NCI-H2107 (cell line): ENCODE data around the gene RASSF4.

Experiments
- DNase-seq: peaks from one replicate; lab custom pipeline; 2025; lab: John Stamatoyannopoulos, UW

The RASSF4 gene

DNA sequence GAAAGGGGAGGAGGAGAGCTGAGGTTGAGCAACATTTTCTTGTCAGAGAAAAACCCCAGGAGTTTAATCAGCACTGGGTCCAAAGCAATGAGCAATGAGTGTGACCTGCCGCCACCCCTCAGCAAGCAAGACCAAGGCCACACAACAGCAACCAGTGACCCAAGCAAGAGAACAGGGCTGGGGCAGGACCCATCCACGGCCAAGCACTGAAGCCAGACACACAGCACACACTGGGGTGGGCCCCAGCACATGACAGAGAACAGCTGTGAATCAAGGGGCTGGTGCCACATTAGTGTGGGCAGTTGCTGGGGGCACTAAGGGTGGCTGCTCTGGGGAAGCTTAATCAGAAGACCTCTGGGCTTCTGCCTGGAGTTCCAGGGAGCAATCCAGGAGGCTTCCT lies 32.2 kb upstream of the RASSF4 start:
- no peak for DNase-seq

DNA sequence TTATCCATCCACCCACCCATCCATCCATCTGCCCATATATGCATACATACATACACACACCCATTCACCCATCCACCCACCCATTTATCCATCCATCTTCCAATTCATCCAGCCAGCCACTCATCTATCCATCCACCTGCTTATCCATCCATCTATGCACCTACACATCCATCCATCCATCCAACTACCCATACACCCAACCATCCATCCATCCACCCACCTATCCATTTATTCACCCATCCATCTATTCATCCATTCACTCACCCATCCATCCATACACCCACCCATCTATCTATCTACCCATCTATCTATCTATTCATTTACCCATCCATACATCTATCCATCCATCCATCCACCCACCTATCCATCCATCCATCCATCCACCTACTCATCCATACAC lies 31.1 kb upstream of the RASSF4 start:
- no peak for DNase-seq

DNA sequence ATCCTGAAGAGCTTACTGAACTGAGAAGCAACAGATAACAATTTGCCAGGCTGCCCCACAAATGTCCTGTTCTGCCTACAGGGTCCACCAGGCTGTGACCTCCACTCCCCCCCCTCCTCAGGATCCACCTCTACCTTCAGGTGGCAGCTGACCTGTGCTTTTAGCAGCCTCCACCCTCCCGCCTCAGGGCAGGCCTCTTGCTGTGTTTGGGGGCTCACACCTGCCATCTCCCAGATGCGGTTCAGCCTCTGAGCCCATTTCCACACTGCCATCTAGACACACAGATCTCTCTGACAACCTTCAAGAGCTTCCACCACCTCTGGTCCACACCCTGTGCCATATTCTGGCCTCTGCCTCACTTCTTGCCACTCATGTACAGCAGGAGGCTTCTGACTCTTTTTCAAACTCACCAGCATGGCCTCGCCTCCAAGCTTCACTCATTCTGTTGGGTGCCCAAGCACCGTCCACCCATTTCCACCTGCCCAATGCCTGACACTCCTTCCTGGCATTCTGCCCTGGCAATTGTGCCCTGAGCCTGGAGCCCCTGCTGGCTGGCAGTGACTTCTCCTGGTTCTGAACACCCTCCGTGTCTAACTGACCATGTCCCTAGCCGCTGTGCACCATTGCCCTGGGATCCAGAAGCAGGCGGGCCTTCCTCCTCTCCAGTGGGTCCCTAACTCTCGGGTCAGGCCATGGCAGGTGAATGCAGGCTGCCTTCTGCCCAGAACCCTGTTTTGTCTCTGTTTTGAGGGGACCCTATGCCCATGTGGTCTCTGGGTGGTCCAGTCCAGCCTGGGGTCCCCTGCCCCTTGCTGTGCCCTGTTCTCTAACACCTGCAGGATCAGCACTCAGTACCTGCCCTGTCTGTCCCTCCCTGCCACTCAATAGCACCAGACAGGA lies 30.0 kb upstream of the RASSF4 start:
- DNase-seq = no peak

DNA sequence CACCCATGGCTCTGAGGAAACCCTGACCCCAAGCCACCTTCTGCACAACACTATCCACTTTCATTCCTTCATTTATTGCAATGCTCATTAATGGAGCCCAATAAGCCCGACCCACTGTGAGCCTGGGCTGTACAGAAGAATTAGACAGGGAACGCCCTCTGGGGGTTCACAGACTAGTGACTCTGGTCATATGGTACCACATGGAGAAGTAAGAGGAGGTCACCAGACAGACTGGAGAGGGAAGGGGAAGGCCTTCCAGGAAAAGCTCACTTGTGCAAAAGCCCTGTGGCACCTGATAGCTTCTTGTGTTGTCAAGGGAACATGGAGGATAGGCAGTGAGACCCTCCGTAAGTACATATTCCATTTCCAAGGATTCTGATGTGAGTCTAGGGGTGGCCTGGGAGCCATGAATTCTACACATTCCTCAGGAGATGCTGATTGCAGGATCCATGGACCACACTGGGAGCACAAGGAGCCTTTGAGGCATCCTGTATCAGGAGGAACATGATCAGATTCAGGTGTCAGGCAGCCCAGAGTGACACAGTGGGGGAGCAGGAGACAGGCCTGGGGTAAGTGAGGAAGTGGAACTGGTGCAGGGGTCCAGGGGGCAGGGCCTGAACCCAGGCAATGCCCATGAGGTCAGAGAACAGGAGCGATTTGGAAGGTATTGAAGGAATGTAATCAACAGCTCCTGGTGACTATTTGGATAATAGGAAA lies 28.5 kb upstream of the RASSF4 start:
- no peak for DNase-seq

DNA sequence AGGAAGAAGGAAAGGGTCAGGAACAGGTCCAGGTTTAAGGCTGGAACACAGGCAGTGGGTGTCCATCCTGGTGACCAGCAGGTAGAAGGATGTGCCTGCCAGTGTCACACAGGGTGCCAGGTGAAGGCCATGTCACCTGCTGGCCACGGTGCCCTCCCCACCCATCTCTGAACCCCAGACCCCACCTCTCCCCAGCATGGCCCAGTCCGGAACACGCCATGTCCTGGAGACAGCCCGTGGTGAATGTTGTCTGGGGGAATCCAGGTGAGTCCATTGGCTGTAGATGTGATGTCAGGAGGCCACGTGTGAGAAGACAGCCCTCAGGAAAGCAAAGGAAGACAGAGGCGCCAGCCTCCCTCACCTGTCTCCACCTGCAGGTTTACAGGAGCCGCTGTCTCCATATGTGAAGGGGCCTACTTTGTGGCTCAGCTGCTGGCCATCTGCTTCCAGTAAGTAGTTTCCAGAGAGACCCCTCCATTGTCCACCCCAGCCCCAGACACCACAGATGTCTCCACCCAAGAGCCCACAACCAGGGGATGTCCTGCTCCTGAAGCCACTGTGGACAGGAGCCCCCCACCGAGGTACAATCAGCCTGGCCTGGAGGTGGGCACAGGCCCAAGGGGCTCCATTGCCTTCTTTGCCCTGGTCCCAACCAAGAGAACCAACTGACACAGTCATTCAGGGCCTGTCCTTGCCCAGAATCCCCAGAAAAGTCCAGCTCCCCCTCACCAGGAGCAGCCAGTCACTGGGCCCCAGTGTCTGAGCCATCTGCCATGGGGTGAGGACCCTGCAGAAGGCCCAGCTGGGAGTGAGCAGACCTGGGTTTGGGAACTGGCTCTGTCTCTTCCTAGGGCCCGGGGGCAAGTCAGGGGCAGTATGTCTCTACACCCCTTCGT lies 27.7 kb upstream of the RASSF4 start:
- DNase-seq = no peak

DNA sequence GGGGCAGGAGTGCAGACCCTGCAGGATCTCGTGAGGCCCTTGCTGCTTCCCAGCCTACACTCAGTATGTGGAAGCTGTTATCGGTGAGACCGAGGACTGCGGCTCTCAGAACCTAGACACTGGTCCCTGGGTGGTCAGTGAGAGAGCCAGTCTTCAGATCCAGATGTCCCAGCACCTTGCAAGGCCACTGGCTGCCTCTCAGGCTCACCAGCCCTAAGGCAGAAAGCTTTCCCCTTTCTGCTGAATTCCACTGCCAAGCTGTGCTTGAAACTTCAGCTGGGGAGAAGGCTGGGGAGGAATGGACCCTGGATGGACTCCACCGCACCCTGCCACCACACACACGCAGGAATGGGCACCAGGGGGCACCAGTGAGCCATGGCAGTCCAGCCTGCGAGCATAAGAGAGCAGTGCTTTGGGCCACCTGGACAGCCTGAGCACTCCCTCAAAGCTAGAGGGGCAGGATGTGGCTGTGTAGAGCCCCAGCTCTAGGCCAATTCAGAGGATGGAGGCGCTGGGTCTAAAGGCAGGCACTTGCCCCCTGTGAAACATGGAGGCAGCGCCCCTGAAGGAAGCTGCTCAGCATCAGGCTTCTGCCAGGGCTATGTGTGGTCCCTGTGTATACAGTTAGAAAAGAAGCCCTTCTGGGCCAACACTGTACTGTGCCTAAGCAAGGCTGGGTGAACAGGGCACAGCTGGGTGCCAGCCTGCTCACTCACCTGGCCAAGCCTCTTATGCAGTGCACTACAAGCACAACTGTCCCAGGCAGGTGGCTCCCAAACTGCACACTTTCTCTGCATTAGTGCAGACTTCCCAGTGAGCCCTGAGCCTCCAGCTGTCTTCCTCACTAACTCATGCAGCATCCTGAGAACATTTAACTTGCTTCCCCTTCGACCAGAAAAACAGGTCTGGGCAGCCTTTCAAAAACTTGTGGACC lies 26.8 kb upstream of the RASSF4 start:
- DNase-seq = peak; percentile 48

DNA sequence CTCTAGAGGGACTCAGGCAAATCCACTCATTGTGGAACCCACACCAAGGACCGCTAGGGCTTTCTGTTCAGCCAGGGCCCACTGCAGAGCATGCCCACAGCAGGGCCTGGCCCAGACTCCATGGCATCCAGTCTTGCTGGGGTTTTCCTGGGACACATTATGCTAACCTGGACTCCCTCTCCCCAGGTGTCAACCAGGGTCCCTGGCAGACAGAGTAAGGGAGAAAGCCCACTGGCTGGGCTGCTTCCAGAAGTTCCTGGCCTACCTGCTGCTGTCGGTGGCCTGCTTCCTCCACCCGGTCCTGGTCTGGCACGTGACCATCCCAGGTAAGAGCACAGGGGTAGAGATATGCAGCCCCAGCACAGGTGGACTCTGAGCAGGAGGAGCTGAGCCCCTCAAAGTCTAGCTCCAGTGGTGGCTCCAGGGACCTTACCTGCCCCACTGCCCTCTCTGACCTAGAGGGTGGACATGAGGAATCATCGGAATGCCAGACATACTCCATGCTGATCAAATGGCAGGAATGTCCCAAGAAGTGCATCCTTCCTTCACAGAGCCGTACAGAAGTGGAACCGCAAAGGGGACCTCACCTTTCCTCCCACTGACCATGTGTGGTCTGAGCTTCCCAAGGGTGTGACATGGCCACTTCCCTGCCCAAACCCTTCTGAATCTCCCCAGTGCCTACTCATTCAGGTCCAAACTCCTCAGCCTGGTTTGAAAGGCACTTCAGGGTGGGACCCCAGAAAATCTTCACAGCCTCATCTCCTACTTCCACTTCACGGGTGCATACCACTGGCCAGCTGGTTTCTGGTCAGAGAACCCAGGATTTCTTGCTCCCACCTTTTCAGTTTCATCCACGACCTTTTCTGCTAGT lies 25.9 kb upstream of the RASSF4 start:
- no peak for DNase-seq

DNA sequence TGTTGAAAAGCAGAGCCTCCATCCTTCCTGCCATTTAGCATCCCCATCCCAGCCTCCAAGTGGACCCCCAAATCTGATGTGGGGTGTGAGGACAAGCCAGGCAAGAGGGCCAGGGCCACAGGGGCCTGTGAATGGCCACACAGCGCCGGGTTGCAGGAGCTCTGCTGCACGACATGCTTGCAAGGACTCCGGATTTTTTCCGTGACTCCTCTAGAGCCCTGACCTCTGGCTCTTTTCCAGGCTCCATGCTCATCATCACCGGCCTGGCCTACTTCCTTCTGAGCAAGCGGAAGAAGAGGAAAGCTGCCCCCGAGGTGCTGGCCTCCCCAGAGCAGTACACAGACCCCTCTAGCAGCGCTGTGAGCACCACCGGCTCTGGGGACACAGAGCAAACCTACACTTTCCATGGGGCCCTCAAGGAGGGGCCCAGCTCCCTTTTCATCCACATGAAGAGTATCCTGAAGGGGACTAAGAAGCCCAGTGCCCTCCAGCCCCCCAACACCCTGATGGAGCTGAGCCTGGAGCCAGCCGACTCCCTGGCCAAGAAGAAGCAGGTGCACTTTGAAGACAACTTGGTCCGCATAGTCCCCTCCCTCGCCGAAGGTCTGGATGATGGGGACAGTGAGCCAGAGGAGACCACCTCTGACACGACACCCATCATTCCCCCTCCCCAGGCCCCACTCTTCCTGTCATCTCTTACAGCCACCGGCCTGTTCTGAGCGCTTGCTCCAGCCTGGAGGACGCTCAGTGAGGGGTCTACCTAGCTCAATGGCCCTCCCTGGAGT lies 25.0 kb upstream of the RASSF4 start:
- no peak for DNase-seq

DNA sequence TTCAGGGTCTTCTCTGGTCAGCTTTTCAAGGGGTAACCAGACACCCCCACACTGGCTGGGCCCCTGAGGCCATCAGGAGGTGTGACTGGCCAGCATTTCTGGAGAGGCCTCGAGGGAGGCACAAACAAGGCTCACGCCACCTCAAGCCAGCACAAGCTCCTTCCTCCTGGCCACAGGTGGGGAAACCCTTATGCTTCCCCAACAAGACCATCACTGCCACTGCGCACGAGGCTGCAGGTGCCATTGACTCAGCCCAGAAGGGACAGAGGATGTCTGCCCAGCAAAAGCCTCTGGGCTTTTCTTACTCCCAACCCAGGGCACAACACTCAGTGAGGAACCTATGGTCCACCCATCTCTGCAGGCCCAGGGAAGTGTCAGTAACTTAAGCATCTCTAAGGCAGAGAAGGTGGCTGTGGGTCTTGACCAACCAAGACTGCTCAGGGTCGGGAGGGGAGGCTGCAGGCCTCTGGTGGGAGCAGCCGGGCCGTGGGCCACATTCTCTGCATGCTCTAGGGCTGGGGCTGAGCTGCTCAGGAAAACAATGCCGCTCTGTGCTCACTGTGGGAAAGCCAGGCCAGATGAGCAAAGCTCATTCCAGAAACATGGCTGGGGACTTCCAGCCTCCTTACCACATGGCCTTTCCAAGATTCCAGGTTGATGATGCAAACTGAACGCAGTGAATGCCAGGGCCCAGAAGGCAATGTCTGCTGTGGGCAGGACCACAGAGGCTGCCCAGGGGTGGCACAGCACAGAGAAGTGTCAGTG lies 24.2 kb upstream of the RASSF4 start:
- no peak for DNase-seq

DNA sequence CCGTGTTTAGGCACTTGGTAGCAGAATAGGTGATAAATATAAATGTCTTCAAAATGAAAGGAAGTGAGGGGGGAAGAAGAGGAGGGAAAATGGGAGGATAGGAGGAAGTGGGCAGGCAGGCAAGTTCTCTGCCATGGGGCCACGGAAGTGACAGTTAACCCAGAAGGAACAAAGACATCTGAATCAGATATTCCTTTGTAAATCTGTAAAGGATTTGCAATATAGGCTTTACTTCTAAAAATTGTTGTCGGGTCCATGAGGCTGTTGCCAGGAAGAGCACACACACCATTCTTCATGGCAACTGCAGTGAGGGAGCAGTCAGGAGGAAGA lies 23.7 kb upstream of the RASSF4 start:
- no peak for DNase-seq

DNA sequence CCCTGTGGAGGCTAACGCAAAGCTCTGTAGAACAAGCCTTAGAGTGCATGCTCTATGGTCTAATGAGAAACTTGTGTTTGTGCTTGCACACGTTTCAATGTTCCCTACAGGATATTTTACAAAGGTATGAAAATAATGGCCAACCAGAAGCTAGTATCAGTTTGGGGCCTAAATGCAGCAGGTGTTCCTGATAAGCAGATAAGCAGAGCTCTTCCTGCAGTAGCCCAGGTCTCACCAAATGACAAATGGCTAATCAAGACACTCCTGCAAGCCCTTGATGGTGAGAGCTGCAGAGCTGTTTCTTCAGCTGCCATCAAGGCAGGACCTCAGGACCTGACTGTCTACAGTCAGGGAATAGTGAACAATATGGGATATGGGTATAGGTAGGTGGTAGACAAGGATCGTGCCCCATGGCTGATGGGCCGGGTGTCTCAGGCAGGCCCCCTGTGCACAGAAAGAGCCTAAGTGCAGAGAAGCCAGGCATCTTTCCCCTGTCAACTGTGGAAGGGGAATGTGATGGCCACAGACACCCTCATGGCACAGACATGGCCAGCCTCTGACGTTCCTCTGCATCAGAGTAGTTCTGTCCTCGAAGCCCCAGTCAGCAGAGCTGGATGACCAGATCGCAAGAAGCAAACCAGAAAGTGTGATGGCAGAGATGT lies 23.2 kb upstream of the RASSF4 start:
- no peak for DNase-seq

DNA sequence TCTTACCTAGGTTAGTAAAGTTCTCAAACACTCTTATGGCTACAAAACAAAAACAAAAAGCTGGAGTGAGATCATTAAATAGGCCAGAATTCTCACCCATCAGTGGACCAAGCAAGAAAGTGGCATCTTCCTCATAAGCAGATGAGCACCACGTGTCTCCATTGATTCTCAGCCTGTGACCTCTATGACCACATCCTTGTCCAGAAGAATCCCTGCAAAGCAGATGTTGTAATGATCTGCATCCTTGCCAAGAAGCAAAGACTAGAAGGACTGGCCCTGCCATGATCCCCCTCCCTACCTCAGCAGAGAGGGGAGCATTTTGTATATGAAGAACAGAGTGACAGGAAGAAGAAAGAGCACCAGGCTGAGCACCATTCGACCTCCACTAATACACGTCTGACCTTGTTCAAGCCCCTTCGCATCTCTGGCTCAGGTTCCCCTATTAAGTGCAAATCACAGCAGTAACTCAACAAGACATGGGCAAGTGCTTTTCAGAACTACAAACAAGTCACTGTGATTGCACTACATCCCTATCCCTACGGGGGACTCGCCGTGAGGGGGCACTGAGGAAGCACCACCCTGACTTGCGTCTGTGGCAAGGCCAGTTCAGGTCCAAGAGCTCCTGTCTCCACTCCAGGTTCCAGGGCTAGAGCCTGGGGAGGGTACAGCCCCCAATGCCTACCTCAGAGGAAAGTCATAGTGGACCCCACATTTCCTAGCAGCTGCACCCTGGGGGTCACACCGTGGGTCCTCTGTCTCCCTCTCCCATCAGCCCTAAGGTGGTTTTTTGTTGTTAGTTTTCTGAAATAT lies 22.2 kb upstream of the RASSF4 start:
- no peak for DNase-seq

DNA sequence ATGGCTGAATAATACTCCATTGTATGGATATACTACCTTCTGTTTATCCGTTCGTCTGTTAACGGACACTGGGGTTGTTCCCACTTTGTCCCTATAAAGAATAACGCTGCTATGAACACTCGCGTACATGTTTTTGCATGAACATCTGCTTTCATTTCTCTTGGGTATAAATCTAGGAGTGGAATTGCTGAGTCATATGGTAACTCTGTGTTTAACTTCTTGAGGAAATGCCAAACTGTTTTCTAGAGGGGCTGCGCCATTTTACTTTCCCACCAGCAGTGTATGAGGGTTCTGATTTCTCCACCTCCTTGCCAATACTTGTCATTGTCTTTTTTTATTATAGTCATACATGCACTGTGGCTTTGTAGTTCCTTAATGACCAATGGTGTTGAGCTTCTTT lies 20.6 kb upstream of the RASSF4 start:
- no peak for DNase-seq

DNA sequence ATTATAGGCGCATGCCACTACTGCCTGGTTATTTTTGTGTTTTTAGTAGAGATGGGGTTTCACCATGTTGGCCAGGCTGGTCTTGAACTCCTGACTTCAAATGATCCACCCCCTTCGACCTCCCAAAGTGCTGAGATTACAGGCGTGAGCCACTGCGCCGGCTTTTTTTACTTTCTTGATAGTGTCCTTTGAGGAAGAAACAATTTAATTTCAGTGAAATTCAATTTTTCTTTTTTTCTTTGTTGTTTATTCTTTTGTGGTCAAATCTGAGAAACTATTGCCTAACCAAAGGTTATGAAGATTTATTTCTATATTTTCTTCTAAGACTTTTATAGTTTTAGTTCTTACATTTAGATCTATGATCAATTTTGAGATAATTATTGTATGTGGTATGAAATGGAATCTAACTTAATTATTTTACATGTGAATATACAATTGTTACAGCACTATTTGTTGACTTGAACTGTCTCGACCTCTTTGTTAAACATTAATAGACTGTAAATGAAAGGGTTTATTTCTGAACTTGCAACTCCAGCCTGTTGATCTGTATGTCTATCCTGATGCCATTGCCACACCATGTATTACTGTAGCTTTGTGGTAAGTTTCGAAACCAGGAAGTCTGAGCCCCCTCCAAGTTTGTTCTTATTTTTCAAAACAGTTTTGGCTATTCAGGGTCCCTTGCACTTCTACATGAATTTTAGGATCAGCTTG lies 19.8 kb upstream of the RASSF4 start:
- no peak for DNase-seq

DNA sequence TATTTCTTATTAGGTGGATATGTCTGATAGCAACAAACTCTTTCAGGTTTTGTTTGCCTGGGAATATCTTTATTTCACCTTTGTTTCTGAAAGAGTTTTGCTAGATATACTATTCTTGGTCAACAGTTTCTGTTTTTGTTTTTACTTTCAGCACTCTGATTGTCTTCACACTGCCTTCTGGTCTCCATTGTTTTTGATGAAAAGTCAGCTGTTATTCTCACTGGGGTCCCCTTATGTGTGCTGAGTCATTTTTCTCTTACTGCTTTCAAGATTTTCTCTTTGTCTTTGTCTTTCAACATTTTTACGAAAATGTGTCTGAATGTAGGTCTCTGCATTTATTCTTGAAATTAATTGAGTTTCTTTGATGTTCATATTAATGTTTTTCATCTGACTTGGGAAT lies 15.2 kb upstream of the RASSF4 start:
- no peak for DNase-seq

DNA sequence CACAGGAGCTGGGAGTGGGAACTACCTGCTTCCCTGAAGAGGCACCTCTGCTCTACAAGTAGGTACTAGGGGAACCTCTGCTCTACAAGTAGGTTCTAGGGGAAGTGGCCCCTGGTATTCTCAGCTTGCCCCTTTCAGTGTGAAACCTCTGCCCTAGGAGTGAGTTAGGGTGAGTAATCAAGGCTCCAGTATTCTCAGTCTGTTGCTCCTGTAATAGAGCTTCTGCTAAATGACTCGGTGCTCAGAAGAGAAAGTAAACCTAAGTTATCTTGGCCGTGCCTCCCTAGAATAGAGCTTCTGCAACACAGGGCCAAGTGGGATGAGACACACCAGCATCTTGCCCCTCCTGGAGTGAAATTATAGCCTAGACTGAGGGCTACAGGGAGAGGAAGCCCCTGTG lies 13.4 kb upstream of the RASSF4 start:
- DNase-seq = no peak
